HepG2 (cell line): Measurements from ENCODE around the gene TRIM15. TPM values are rescaled to one million over a fixed set of nuclear protein-coding genes. Genes with fewer than 3 reads are reported as not detected.

Experiments used
- ATAC-seq: fragments of 200-7000 bp; cut with Tn5 transposase; 3 replicates; pipeline ENCODE4 v1.9.1; 2020; ENCODE audit warnings: mild to moderate bottlenecking, moderate library complexity
- BruUV-seq: library from RNA; stranded (reverse); fragments of 400-500 nt; replicated peaks from 2 replicates; lab custom pipeline; 2021; lab: Mats Ljungman, UMichigan
- CTCF ChIA-PET: fragments of 300-600 bp; formaldehyde crosslinking; extraction: SDS; loops from one replicate; lab custom pipeline; 2021; ENCODE audit warnings: low total read pairs, inconsistent platforms, low intra/inter-chr PET ratio; lab: Yijun Ruan, JAX
- POLR2A ChIA-PET: fragments of 350-600 bp; sonication (Branson Sonifier 250); formaldehyde crosslinking; loops from one replicate; lab custom pipeline; 2020; ENCODE audit warnings: antibody characterized with exemption, inconsistent platforms; lab: Yijun Ruan, JAX
- DNase-seq: peaks from one replicate; pipeline ENCODE4 v3.0.0-alpha.2; 2015; ENCODE audit warnings: low spot score
- FAIRE-seq: peaks from 3 replicates; lab custom pipeline; 2011; peaks lifted over from hg19 to GRCh38; lab: Jason Lieb, UNC
- H2AFZ ChIP-seq: one replicate; pipeline ENCODE4 v1.6.1; 2011; ENCODE audit warnings: low read length, inconsistent platforms
- H3K27ac ChIP-seq: fragments of 300-600 bp; 3 replicates; pipeline ENCODE4 v1.8.0; 2011; ENCODE audit warnings: mixed run types, mild to moderate bottlenecking, mixed read lengths, low read length, inconsistent platforms; ENCODE audit not compliant: insufficient read depth; ENCODE audit errors: extremely low read length
- H3K27me3 ChIP-seq, 2 experiments: fragments of 200-600 bp in 1 of 2; 2 replicates in 1 of 2; 3 replicates in 1 of 2; pipeline versions ENCODE4 v1.6.0 to v1.8.0; 2011; ENCODE audit warnings: low read length in 2 of 2, mild to moderate bottlenecking in 2 of 2, moderate library complexity in 2 of 2, inconsistent platforms in 1 of 2; ENCODE audit not compliant: insufficient read depth in 2 of 2, control insufficient read depth in 1 of 2
- H3K36me3 ChIP-seq, 2 experiments: fragments of 200-600 bp in 1 of 2; replicated peaks in 1 of 2; 2 replicates in 1 of 2; 3 replicates in 1 of 2; pipeline versions ENCODE4 v1.5.1 to v1.8.0; 2011; ENCODE audit warnings: low read length in 2 of 2, inconsistent platforms in 1 of 2; ENCODE audit not compliant: insufficient read depth in 2 of 2, control insufficient read depth in 1 of 2
- H3K4me1 ChIP-seq: 2 replicates; pipeline ENCODE4 v1.5.1; 2012; ENCODE audit warnings: low read length, inconsistent platforms; ENCODE audit not compliant: insufficient read depth
- H3K4me2 ChIP-seq: 2 replicates; pipeline ENCODE4 v1.6.0; 2011; ENCODE audit warnings: low read depth, low read length, inconsistent platforms
- H3K4me3 ChIP-seq, 3 experiments: fragments of 200-600 bp in 1 of 3; sonication (generic), shearing (Covaris generic) in 1 of 3; replicated peaks in 1 of 3; 2 replicates each; pipeline ENCODE4 v1.5.1; 2011 to 2016; ENCODE audit warnings: low read length in 3 of 3, inconsistent platforms in 2 of 3, low read depth in 2 of 3, mild to moderate bottlenecking in 2 of 3, control low read depth in 1 of 3, mixed read lengths in 1 of 3; ENCODE audit not compliant: insufficient read depth in 1 of 3
- H3K79me2 ChIP-seq: one replicate; pipeline ENCODE4 v1.6.1; 2011; ENCODE audit warnings: low read length, inconsistent platforms; ENCODE audit not compliant: insufficient read depth
- H3K9ac ChIP-seq: 2 replicates; pipeline ENCODE4 v1.6.0; 2011; ENCODE audit warnings: mild to moderate bottlenecking, low read depth, low read length, inconsistent platforms; ENCODE audit not compliant: insufficient read depth
- H3K9me3 ChIP-seq: 2 replicates; pipeline ENCODE4 v1.5.1; 2012; ENCODE audit warnings: mild to moderate bottlenecking, low read length
- H4K20me1 ChIP-seq: 2 replicates; pipeline ENCODE4 v1.6.0; 2011; ENCODE audit warnings: inconsistent platforms, mild to moderate bottlenecking, low read length, moderate library complexity; ENCODE audit not compliant: insufficient read depth
- CEBPB ChIP-seq: IDR thresholded peaks from 2 replicates; pipeline ENCODE4 v1.6.1; 2011; ENCODE audit warnings: low read depth, low read length, improper control_type of control experiment, borderline replicate concordance
- CEBPG ChIP-seq: IDR thresholded peaks from 2 replicates; pipeline ENCODE4 v1.6.1; 2016
- EP300 ChIP-seq, 3 experiments: sonication (generic) in 1 of 3; formaldehyde crosslinking in 1 of 3; IDR thresholded peaks; 2 replicates each; pipeline versions ENCODE4 v1.5.1 to v1.6.1; 2011 to 2020; ENCODE audit warnings: low read depth in 2 of 3, low read length in 2 of 3, borderline replicate concordance in 1 of 3, improper control_type of control experiment in 1 of 3, mild to moderate bottlenecking in 1 of 3, missing genetic modification reagents in 1 of 3, moderate library complexity in 1 of 3
- MTF2 ChIP-seq: sonication (generic); formaldehyde crosslinking; IDR thresholded peaks from 2 replicates; pipeline ENCODE4 v1.5.0; 2020; ENCODE audit warnings: missing genetic modification reagents, borderline replicate concordance
- SOX13 ChIP-seq, 3 experiments: fragments of 450-650 bp in 1 of 3; sonication (generic) in 1 of 3; formaldehyde crosslinking in 1 of 3; IDR thresholded peaks in 2 of 3; conservative IDR thresholded peaks in 1 of 3; 2 replicates each; pipeline versions ENCODE4 v1.5.0 to v1.6.1; 2016 to 2020; ENCODE audit warnings: antibody characterized with exemption in 1 of 3, mild to moderate bottlenecking in 1 of 3, missing compliant biosample characterization in 1 of 3, missing genetic modification reagents in 1 of 3, moderate library complexity in 1 of 3
- U2AF1 ChIP-seq: fragments of 200-400 bp; formaldehyde crosslinking; optimal IDR thresholded peaks from 2 replicates; pipeline ENCODE3; 2017; ENCODE audit warnings: mild to moderate bottlenecking, low read depth, low read length
- ZNF644 ChIP-seq: IDR thresholded peaks from 2 replicates; pipeline ENCODE4 v1.6.1; 2016; ENCODE audit warnings: low read depth
- WGBS: methylation state at CpG from one replicate; pipeline ENCODE4 v1.1.6; 2017; ENCODE audit warnings: low lambda C conversion rate; 5-methylcytosine and 5-hydroxymethylcytosine counted together
- in situ Hi-C: cut with HindIII; loops from 2 replicates; pipeline ENCODE4 v1.10.0; 2017; ENCODE audit warnings: low pct_unique_long_range_greater_than_20kb; ENCODE audit not compliant: extremely low pct_ligation_motif_present
- intact Hi-C: fragments of 100-400 bp; cut with micrococcal nuclease; formaldehyde crosslinking; loops from one replicate; pipeline ENCODE4 v1.10.0; 2022; ENCODE audit not compliant: unreplicated experiment
- polyA plus RNA-seq, 8 experiments: library from polyadenylated mRNA; depleted of rRNA in 3 of 8; stranded (reverse) in 7 of 8; unstranded in 1 of 8; fragments of >200 nt; fragmentation: Illumina TruSeq in 4 of 8; extraction: Trizol in 4 of 8; gene quantifications; 2 replicates each; pipeline versions ENCODE4 v1.2.1 to v1.2.3, GENCODE V29; 2011 to 2016; ENCODE audit warnings: low read depth in 4 of 8, missing spikeins in 1 of 8, mixed read lengths in 1 of 8; ENCODE audit not compliant: insufficient read depth in 1 of 8
- total RNA-seq, 5 experiments: library from RNA; depleted of rRNA; stranded (reverse); fragments of >200 nt; fragmentation: Illumina TruSeq; extraction: Trizol; gene quantifications; 2 replicates each; pipeline ENCODE4 v1.2.3, GENCODE V29; 2016; ENCODE audit warnings: low read depth in 1 of 5
- TF ChIP-seq, protein P1 (sequence below): sonication (generic); formaldehyde crosslinking; IDR thresholded peaks from 2 replicates; pipeline ENCODE4 v1.9.0; 2021; ENCODE audit warnings: missing genetic modification reagents, borderline replicate concordance
- TF ChIP-seq, protein P2 (sequence below), 2 experiments: fragments of 450-650 bp in 1 of 2; sonication (generic) in 1 of 2; formaldehyde crosslinking; IDR thresholded peaks; 2 replicates each; pipeline versions ENCODE4 v1.5.0 to v1.8.0; 2020 to 2022; ENCODE audit warnings: mild to moderate bottlenecking in 1 of 2, missing genetic modification reagents in 1 of 2
- TF ChIP-seq, protein P3 (sequence below): sonication (generic); formaldehyde crosslinking; IDR thresholded peaks from 2 replicates; pipeline ENCODE4 v1.5.0; 2020; ENCODE audit warnings: missing genetic modification reagents
- TF ChIP-seq, protein P4 (sequence below): sonication (generic); formaldehyde crosslinking; IDR thresholded peaks from 2 replicates; pipeline ENCODE4 v1.4.0; 2020; ENCODE audit warnings: missing genetic modification reagents, borderline replicate concordance

The TRIM15 gene
- total and polyA plus RNA-seq, 2 of the 13 experiments (the other 11 are each of a cell fraction or from before 2014, with no cell fraction given) = 35.1 to 38.2 TPM

DNA sequence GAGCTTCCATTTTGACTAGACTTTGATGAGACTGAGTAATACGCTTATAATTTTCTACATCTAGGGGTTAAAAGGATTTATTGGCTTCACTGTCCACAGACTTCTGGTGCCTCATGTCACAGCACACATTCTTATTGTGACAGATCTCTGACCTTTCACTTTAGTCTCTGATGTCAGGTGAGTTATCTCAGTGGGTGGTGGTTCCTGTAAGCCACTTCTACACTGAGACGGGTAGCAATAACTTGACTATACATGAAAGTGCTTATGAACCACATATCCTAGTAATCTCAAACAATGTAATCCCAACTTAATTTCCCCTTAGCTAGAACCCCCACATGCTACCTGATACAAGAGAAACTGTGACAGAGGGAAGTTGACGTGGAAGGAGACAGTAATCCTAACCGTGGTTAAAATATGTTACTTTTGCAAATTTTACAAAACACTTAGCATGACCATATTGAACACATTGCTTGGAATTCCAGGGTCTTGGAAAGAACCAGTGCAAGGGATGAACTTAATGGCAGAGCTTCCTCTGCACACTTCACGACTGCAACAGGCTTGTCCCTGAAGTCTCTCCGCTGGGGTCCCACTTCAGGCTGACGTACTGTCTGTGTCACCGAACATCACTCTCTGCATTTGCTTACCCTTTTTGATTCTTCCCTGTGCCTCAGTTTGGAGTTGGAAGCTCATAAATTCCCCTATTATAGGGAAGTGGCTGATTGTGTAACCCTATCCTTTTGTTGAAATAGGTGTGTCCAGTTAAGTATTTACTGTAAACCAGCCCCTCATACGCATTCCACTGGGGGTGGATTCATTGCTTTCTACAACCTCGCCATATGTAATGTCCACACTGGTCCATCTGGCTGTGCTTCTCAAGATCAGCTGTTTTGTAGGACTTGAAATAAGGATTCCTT lies 33.8 kb upstream of the TRIM15 start:
- WGBS = 69% methylated on average over 10 of the region's 10 CpGs
- H3K27ac ChIP-seq = no peak overlapping the region
- ATAC-seq = no peak
- BruUV-seq = no TSS peak
- POLR2A ChIA-PET = interaction anchor here (1.9 to 4.2 kb wide), 2 partner anchors 18 to 26 kb away, joined by 5 to 43 read pairs; no protein-coding TSS in a partner anchor
- no peaks in the 10 kb centered on the region for H3K9me3 ChIP-seq
- CTCF ChIA-PET = interaction anchor here (2.5 to 6.5 kb wide), 2 partner anchors 26 to 40 kb away, joined by 25 to 140 read pairs; no protein-coding TSS in a partner anchor
- TF ChIP-seq, protein P1, sequence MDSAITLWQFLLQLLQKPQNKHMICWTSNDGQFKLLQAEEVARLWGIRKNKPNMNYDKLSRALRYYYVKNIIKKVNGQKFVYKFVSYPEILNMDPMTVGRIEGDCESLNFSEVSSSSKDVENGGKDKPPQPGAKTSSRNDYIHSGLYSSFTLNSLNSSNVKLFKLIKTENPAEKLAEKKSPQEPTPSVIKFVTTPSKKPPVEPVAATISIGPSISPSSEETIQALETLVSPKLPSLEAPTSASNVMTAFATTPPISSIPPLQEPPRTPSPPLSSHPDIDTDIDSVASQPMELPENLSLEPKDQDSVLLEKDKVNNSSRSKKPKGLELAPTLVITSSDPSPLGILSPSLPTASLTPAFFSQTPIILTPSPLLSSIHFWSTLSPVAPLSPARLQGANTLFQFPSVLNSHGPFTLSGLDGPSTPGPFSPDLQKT (CRISPR knock-in tag) = no peak
- TF ChIP-seq, protein P2, sequence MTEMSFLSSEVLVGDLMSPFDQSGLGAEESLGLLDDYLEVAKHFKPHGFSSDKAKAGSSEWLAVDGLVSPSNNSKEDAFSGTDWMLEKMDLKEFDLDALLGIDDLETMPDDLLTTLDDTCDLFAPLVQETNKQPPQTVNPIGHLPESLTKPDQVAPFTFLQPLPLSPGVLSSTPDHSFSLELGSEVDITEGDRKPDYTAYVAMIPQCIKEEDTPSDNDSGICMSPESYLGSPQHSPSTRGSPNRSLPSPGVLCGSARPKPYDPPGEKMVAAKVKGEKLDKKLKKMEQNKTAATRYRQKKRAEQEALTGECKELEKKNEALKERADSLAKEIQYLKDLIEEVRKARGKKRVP (CRISPR knock-in tag; IDR thresholded peaks at IDR 0.05) = 0 out of 4 replicates have a peak, but pooled peaks of 1 of the 2 experiments have one; percentile 30
- TF ChIP-seq U2AF1 (no peak), CEBPB (peak; percentile 62; the same call in 1 of the 2 replicates), ZNF644 (CRISPR knock-in tag) (peak; percentile 94), SOX13 (IDR thresholded peaks at IDR 0.05) (no peak), SOX13 (CRISPR knock-in tag; conservative IDR thresholded peaks at IDR 0.05 in 1 of 2, IDR thresholded peaks at IDR 0.05 in 1 of 2) (peak in 1 of 2 experiments; percentile 20; a peak in 1 of 4 replicates), CEBPG (CRISPR knock-in tag) (peak; percentile 38; the same call in 1 of the 2 replicates), EP300 (IDR thresholded peaks at IDR 0.05; ENCODE audit: low read depth in 2 of 2, low read length in 2 of 2) (0 out of 4 replicates have a peak, but pooled peaks of 1 of the 2 experiments have one; percentile 12), EP300 (CRISPR knock-in tag; IDR thresholded peaks at IDR 0.05; ENCODE audit: borderline replicate concordance) (no peak), MTF2 (CRISPR knock-in tag) (no peak)
- TF ChIP-seq, protein P3, sequence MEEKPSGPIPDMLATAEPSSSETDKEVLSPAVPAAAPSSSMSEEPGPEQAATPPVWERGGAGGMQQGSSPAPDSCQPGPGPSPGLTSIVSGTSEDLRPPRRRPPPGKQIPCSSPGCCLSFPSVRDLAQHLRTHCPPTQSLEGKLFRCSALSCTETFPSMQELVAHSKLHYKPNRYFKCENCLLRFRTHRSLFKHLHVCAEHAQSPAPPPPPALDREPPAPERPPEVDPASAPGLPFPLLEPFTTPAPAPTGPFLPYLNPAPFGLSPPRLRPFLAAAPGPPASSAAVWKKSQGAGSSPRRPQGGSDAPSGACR (CRISPR knock-in tag) = no peak
- TF ChIP-seq, protein P4, sequence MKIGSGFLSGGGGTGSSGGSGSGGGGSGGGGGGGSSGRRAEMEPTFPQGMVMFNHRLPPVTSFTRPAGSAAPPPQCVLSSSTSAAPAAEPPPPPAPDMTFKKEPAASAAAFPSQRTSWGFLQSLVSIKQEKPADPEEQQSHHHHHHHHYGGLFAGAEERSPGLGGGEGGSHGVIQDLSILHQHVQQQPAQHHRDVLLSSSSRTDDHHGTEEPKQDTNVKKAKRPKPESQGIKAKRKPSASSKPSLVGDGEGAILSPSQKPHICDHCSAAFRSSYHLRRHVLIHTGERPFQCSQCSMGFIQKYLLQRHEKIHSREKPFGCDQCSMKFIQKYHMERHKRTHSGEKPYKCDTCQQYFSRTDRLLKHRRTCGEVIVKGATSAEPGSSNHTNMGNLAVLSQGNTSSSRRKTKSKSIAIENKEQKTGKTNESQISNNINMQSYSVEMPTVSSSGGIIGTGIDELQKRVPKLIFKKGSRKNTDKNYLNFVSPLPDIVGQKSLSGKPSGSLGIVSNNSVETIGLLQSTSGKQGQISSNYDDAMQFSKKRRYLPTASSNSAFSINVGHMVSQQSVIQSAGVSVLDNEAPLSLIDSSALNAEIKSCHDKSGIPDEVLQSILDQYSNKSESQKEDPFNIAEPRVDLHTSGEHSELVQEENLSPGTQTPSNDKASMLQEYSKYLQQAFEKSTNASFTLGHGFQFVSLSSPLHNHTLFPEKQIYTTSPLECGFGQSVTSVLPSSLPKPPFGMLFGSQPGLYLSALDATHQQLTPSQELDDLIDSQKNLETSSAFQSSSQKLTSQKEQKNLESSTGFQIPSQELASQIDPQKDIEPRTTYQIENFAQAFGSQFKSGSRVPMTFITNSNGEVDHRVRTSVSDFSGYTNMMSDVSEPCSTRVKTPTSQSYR (CRISPR knock-in tag) = peak; percentile 30; the same call in 1 of the 2 replicates
- no peaks in the 10 kb centered on the region for H3K36me3 ChIP-seq
- intact Hi-C loops = loop anchor here (2.0 kb wide), 1 partner anchor 41 kb away; no protein-coding TSS in a partner anchor
- H2AFZ ChIP-seq = no peak overlapping the region
- H3K4me2 ChIP-seq = no peak overlapping the region
- H3K79me2 ChIP-seq = no peaks in the 10 kb centered on the region
- H4K20me1 ChIP-seq = no peaks in the 10 kb centered on the region
- FAIRE-seq = no peak
- peaks cover 65% of the 10 kb centered on the region for H3K4me1 ChIP-seq
- in situ Hi-C loops = no loop called here
- H3K27me3 ChIP-seq = no peaks in the 10 kb centered on the region
- H3K9ac ChIP-seq = no peak overlapping the region
- no peak overlapping the region for H3K4me3 ChIP-seq
- DNase-seq = no peak
